Prostate gland (tissue), 2 donors: Measurements from ENCODE around the gene RNGTT.
"Not testable (repeated sequence)": the region's sequence is repeated elsewhere in the genome, so short reads cannot be mapped to it uniquely, and the experiment has no call there.

Source experiments
- POLR2A ChIP-seq: fragments of 450-650 bp; IDR thresholded peaks from one replicate; pipeline ENCODE4 v1.6.1; 2016; ENCODE audit warnings: antibody characterized with exemption, mild to moderate bottlenecking
- POLR2AphosphoS5 ChIP-seq: sonication (generic); formaldehyde crosslinking; IDR thresholded peaks from one replicate; pipeline ENCODE4 v1.6.1; 2017; ENCODE audit warnings: antibody characterized with exemption
- TF ChIP-seq, protein P1 (sequence below), 4 experiments: fragments of 200-600 bp in 2 of 4; fragments of 450-650 bp in 2 of 4; sonication (generic) in 2 of 4; IDR thresholded peaks; 1 replicate in 3 of 4; 2 replicates in 1 of 4; pipeline ENCODE4 v1.5.1; 2016 to 2019; ENCODE audit warnings: antibody characterized with exemption in 4 of 4, mild to moderate bottlenecking in 2 of 4, moderate library complexity in 2 of 4

DNA sequence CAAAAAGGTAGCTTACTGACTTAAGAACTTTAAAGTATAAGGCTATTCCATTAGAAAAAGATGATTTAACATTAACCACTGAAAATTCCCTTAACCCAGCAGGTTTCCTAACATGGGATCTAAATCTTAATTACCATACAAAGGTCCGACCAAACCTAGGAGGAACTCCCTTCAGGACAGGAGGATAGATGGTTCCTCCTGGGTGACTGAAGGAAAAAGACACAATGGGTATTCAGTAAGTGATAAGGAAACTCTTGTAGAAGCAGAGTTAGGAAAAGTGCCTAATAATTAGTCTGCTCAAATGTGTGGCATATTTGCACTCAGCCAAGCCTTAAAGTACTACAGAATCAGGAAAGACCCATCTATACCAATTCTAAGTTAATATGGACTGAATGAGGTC, 237.0 kb downstream of the RNGTT start:
- not testable (repeated sequence) for TF ChIP-seq POLR2A, POLR2AphosphoS5
- TF ChIP-seq, protein P1, sequence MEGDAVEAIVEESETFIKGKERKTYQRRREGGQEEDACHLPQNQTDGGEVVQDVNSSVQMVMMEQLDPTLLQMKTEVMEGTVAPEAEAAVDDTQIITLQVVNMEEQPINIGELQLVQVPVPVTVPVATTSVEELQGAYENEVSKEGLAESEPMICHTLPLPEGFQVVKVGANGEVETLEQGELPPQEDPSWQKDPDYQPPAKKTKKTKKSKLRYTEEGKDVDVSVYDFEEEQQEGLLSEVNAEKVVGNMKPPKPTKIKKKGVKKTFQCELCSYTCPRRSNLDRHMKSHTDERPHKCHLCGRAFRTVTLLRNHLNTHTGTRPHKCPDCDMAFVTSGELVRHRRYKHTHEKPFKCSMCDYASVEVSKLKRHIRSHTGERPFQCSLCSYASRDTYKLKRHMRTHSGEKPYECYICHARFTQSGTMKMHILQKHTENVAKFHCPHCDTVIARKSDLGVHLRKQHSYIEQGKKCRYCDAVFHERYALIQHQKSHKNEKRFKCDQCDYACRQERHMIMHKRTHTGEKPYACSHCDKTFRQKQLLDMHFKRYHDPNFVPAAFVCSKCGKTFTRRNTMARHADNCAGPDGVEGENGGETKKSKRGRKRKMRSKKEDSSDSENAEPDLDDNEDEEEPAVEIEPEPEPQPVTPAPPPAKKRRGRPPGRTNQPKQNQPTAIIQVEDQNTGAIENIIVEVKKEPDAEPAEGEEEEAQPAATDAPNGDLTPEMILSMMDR (IDR thresholded peaks at IDR 0.05), result not testable (repeated sequence)
